Large intestine (tissue), 1 donor: ENCODE results near the gene CAMK1G. TPM values are rescaled to one million over a fixed set of nuclear protein-coding genes. Genes with fewer than 3 reads are reported as not detected.

Experiments
- polyA plus RNA-seq: library from polyadenylated mRNA; unstranded; fragments of 120-200 nt; gene quantifications from one replicate; pipeline ENCODE4 v1.2.1, GENCODE V29; 2013

Gene CAMK1G
- polyA plus RNA-seq, 1 donor: 0.63 TPM

Other genes starting within 250 kb of the CAMK1G start
- gene LAMB3, start 68.7 kb downstream of the CAMK1G start, polyA plus RNA-seq: 156 TPM
- 167 TPM for gene G0S2, start 91.7 kb downstream of the CAMK1G start, polyA plus RNA-seq
- gene HSD11B1, start 121.1 kb downstream of the CAMK1G start, polyA plus RNA-seq: 0.31 TPM
- gene TRAF3IP3, start 172.3 kb downstream of the CAMK1G start, polyA plus RNA-seq: 21.0 TPM
- 4.7 TPM for gene C1orf74, start 200.8 kb downstream of the CAMK1G start, polyA plus RNA-seq
- 68.0 TPM for gene IRF6, start 222.4 kb downstream of the CAMK1G start, polyA plus RNA-seq
- 8.4 TPM for gene UTP25, start 244.3 kb downstream of the CAMK1G start, polyA plus RNA-seq